Measurements from ENCODE around the gene FXR2.

The FXR2 gene

DNA sequence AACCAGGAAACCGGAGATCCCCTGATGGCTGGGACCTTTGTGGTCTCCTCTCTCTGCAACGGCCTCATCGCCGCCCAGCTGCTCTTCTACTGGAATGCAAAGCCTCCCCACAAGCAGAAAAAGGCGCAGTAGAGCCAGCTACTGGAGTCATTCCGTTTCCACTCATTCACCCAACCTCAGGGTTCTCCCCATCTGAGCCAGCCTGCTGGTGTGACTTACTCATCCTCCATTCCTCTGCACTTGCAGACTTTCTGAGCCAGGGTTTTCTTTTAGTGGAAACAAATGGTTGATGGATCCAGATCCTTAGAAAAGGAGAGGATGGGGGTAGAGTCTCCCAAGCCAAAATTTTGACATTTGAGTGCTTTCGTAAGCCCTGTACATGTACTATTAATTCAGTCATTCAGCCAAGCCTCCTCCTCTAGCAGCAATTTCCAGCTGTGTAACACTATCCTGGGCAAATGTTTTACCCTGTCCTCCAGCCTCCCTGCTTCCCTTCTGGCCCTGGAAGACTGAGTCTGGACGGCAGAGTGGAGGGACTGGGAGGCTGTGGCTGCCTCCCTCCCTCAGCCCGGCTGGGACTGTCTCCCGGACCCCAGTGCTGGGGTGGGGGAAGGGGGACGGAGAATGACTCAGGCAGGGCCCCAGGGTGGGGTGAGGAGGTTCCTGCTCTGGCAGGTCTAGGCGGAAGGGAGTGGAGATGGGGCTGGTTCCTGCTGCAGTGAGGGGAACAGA, 27.1 kb downstream of the FXR2 start:
- peak; percentile 87 for DNase-seq (ENCODE audit: low read depth)

DNA sequence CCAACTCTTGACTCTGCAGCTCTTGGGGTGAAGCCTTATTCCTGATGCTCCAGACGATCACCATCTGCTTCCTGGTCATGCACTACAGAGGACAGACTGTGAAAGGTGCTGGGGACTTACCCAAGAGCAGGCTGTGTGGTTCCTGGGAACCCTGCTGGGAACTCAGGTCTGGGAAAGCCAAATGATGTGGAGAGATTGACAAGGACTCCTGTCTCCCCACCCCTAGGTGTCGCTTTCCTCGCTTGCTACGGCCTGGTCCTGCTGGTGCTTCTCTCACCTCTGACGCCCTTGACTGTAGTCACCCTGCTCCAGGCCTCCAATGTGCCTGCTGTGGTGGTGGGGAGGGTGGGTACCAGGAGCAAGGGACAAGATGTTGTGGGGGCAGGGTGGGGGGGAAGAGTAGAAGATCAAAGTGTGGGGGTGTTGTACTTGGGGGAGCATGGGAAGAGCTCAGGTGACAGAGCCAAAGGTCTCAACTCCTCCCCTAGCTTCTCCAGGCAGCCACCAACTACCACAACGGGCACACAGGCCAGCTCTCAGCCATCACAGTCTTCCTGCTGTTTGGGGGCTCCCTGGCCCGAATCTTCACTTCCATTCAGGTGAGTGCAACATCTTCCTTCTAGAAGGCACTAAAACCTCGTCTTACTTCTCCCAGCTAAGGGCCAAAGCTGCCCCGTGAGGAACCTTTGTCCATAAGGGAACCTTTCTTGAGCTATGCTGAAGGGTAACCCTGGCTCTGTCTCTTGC, 27.9 kb downstream of the FXR2 start:
- no peak for DNase-seq (ENCODE audit: low read depth)

DNA sequence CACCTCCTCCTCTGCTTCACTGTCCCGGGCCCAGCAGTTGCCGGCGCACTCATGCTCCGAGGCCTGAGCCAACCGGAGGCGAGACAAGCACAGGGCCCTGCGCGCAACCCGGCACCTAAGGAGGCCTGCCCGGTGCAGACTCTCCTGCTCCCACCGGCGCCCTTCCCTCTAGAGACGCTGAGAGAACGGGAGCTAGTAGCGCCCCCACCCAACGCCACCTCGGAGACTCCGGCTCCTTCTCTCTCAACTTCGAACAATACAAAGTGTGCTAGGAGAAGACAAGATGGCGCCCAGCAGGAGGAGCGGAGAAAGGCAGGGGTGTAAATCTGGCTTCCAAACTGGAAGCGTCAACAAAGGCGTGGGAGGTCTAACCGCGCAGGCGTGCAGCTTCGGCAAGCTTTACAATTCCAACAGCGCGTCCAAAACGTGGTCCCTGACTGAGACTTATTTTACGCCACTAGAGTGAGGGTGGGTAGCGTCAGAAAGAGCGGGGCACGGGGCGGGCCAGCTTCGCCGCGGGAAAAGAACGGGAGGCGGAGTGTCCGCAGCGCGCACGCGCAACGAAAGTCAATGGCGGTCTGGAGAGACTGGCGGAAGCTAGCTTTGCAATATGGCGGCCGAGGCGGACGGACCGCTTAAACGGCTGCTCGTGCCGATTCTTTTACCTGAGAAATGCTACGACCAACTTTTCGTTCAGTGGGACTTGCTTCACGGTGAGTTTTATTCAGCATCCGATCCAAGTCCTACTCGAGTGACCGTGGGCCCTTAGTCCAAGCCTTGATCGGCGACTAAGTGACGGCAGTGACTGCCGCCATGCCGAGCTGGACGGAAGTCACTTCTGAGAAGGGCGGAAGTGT, 31.2 kb downstream of the FXR2 start, which contains the start of gene MPDU1:
Gene MPDU1, plus strand, starts transcription at position 600 of the 857 bp plus-strand sequence. Its CDS starts 11 bp downstream, at position 611.
- peak; percentile 91 for DNase-seq (ENCODE audit: low read depth)

DNA sequence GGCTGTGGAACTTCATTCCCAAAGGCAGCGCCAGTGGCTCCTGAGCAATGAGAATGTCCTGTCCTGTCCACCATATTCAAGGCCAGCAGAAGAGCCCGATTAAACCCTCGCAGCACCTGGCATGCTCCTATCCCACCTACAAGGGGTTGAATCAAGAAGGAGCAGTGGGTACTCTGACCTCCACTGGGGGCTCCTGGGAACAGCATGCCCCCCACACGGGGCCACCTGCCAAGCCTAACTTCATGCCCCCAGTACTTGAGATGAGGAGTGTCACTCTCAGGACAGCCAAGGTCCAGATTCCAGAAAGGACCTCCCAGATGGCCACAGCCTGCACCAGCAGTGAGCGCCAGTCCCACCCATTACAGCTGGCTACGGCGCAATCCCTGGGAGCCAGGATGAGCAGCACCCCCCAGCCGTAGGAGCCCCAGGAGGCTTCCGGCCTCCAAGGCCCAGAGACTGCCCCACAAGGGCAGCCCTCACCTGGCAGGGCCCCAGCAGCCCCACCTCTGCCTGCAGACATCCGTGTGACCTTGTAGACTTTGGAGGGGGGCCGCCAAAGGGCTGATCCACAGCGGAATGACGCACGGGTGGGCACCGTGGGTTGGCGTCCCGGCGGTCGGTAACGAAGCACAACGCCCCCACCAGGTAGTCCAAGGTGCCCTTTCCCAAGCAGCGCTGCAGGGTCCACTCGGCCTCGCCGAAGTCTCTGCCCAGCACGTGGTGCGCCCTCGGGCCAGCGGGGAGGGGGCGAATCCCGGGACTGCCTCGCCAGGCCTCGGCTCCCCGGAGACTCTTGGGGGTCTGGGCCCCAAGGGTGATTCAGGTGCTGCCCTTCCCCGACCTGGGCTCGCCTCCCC, 32.1 kb downstream of the FXR2 start:
- no peak for DNase-seq (ENCODE audit: low read depth)

DNA sequence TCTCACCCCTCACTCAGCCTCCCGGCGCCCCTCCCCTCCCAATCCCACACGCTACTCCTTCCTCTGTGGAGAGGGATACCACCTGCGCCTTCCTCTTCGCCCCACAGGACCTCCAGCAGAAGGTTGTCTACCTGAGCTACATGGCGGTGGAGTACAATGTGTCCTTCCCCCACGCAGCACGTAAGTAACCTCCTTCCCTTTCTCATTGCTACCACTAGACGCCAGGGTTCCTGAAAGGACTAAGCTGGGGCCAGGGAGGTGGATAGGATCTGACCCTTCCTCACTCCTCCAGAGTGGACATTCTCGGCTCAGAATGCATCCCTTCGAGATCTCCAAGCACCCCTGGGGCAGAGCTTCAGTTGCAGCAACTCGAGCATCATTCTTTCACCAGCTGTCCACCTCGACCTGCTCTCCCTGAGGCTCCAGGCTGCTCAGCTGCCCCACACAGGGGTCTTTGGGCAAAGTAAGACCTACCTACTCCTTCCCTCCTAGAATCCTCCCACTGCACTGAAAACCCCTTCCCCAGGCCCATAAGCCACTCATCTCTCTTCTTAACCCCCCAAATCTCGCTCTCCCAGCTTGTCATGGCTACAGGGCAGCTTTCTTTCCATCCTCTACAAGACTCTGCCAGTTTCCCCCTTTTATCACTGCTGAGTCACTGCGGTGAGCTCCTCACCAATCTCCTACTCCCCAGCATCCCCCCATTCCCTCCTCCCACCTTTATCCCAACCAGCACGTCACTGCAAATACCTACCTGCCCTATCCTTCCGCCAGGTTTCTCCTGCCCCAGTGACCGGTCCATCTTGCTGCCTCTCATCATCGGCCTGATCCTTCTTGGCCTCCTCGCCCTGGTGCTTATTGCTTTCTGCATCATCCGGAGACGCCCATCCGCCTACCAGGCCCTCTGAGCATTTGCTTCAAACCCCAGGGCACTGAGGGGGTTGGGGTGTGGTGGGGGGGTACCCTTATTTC, 33.8 kb downstream of the FXR2 start:
- DNase-seq (ENCODE audit: low read depth) = no peak

DNA sequence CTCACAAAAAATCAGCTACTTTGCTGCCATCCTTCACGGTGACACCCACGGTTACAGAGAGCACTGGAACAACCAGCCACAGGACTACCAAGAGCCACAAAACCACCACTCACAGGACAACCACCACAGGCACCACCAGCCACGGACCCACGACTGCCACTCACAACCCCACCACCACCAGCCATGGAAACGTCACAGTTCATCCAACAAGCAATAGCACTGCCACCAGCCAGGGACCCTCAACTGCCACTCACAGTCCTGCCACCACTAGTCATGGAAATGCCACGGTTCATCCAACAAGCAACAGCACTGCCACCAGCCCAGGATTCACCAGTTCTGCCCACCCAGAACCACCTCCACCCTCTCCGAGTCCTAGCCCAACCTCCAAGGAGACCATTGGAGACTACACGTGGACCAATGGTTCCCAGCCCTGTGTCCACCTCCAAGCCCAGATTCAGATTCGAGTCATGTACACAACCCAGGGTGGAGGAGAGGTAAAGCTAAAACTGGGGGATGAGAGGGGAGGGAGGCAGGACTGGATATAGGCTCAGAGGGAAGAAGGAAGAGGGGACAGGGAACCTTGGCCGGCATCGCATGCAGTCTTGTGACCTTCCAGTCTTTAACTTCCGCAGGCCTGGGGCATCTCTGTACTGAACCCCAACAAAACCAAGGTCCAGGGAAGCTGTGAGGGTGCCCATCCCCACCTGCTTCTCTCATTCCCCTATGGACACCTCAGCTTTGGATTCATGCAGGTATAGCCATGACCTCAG, 34.7 kb downstream of the FXR2 start:
- no peak for DNase-seq (ENCODE audit: low read depth)

DNA sequence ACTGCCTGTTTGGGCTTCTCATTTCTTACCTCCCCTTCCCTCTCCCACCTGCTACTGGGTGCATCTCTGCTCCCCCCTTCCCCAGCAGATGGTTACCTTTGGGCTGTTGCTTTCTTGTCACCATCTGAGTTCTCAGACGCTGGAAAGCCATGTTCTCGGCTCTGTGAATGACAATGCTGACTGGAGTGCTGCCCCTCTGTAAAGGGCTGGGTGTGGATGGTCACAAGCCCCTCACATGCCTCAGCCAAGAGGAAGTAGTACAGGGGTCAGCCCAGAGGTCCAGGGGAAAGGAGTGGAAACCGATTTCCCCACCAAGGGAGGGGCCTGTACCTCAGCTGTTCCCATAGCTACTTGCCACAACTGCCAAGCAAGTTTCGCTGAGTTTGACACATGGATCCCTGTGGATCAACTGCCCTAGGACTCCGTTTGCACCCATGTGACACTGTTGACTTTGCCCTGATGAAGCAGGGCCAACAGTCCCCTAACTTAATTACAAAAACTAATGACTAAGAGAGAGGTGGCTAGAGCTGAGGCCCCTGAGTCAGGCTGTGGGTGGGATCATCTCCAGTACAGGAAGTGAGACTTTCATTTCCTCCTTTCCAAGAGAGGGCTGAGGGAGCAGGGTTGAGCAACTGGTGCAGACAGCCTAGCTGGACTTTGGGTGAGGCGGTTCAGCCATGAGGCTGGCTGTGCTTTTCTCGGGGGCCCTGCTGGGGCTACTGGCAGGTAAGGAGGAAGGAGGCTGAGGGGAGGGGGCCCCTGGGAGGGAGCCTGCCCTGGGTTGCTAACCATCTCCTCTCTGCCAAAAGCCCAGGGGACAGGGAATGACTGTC, 35.5 kb downstream of the FXR2 start, which contains the start of gene CD68:
Gene CD68, plus strand, starts transcription at position 638 of the 833 bp plus-strand sequence. Its CDS starts 40 bp downstream, at position 678.
- DNase-seq (ENCODE audit: low read depth) = peak; percentile 85

DNA sequence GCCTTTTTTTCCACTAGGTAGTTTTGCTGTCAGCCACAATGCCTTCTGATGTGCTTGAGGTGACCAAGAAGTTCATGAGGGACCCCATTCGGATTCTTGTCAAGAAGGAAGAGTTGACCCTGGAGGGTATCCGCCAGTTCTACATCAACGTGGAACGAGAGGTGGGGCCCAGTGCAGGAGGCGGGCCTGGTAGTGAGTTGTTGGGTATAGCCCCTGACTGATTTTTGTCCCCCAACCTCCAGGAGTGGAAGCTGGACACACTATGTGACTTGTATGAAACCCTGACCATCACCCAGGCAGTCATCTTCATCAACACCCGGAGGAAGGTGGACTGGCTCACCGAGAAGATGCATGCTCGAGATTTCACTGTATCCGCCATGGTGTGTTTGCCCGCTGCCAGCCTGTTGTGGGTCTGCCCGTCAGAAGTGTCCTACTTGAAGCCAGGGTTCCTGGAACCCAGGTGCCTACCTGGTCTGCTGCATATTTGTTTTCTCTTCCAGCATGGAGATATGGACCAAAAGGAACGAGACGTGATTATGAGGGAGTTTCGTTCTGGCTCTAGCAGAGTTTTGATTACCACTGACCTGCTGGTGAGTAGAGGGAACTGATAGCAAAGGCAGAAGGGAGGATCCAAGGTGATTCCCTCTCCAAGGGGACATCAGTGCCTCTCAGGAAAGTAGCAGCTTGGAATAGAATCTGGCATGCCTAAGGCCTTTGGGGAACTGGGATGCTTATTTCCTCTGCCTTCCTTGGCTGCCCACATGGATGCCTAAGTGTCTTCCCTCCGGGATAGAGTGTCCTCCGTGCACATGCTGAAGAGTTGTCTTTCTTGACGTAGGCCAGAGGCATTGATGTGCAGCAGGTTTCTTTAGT, 37.1 kb downstream of the FXR2 start:
- DNase-seq (ENCODE audit: low read depth) = no peak

DNA sequence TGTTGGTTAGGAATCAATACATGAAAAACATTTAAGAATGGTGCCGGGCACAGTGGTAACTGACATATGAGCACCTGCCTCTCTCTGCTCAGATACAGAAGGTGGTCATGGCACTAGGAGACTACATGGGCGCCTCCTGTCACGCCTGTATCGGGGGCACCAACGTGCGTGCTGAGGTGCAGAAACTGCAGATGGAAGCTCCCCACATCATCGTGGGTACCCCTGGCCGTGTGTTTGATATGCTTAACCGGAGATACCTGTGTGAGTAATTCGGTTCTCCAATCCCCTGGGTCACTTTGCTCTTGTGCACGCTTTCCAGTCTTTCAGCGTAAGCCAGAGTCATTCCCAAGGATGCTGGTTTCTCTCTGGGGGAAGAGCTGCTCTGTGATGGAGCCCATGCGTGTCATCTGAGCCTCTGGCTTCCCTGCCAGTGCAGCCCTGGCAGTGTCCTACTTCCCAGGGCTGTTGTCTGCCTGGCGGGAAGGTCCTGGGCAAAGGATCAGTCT, 38.2 kb downstream of the FXR2 start:
- no peak for DNase-seq (ENCODE audit: low read depth)

DNA sequence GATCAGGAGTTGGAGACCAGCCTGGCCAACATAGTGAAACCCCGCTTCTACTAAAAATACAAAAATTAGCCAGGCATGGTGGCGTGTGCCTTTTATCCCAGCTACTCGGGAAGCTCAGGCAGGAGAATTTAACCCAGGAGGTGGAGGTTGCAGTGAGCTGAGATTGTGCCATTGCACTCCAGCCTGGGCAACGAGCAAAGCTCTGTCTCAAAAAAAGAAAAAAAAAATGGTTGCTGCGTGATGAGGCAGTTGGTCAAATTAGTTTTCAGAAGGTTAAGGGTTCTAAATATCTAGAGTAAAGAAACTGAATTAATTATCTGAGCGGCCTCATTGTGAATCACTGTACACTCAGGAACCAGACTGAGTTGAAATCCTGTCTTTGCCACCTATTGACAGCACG, 38.7 kb downstream of the FXR2 start:
- no peak for DNase-seq (ENCODE audit: low read depth)

DNA sequence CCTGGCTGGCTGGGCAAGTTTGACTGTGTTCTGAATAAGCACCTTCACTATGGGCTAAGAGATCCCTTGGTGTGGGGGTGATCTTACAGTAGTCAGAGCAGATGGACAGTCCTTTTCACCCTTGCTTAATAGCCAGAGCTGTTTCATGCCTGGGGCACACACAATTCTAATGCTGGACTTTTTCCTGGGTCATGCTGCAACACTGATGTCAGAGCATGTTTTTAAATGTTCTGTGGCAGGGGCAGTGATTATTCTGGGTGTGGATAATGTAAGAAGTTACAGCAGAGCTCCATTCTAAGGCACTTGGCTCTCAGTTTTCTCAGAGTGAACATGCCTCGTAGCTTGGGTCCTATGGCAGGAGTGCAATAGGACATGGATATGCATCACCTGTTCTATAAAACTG, 39.2 kb downstream of the FXR2 start:
- no peak for DNase-seq (ENCODE audit: low read depth)

DNA sequence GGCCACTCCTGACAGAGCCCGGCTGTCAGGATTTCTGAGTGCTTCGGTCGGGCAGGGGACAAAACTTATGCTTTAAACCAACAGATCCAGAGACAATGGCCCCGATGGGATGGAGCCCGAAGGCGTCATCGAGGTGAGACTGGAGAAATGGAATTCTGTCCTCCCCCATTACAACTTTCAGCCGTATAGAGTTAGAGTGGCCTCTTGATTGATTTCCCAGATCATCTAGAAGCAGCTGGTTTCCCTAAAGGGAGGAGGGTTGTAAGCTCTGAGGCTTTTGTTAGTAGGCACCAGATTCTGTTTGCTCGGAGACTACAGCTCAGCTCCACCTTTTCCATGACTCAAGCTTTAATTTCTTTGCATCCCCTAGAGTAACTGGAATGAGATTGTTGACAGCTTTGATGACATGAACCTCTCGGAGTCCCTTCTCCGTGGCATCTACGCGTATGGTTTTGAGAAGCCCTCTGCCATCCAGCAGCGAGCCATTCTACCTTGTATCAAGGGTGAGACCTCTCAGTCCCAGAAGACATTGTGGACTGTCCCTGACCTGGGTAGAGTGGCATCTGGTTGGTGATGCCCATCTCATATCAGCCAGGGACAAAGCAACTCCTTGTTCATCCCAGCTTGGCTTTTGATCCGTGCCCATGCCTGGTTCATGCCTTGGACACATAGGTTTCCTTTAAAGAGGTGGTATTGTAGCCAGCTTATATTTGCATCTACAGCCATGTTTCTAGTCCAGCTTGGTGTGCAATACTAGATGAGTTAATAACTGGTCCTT, 40.3 kb downstream of the FXR2 start:
- no peak for DNase-seq (ENCODE audit: low read depth)

DNA sequence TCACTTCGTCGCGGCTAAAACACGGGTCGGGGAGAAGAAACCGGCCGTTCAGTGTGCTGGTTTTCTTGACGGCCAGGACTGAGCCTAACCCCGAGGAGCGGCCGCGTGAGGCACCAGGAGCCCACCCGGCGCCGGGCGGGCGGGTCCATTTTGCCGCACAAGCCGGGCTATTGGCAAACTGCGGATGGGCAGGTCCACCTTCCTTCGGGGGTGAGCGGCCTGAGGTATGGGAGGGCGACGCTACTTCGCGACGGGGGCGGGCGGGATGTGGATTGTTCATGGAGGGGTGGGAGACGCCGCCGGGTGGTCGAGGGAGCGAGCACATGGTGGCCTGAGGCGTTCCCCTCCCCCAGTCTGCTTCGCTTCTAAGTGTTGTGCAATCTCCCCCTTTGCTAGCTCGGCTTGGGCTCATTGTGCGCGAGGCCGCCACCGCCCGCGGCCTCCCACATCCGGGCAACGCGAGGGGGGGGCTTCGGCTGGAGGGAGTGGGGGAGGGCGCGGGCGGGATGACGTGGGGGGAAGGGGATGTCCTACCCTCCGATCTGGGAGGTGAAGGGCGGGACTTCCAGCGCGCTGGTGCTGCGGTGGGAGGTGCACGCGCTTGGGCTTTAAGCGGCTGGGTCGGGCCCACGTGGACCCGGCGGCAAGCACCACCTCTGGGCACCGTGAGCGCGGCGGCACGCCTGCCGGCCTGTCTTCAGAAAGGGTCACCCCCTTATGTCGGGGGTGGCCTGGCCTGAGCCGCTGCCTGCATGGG, 41.2 kb downstream of the FXR2 start:
- peak; percentile 81 for DNase-seq (ENCODE audit: low read depth)

DNA sequence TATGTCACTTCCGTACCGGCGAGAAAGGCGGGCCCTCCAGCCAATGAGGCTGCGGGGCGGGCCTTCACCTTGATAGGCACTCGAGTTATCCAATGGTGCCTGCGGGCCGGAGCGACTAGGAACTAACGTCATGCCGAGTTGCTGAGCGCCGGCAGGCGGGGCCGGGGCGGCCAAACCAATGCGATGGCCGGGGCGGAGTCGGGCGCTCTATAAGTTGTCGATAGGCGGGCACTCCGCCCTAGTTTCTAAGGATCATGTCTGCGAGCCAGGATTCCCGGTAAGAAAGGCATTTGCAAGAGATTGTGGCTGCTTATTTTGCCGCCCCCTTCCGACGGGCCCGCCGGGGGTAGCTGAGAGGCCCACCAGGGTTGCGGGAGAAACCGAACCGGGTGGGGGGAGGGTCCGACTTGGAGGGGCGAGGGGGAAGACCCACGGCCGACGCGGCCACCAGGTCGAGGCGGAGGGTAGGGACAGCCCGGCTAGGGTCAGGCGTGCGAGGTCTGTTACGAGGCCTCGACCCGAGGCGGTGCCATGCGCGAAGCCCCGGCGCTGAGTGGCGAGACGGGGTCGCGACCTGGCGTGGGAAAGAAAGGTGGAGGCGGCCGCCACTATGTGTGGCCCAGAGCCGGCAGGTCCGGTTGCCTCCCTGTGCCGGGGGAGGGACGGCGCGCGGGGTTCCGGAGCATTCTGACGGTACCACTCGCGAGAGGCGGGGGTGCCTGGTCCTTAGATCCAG, 41.9 kb downstream of the FXR2 start:
- DNase-seq (ENCODE audit: low read depth) = peak; percentile 98

DNA sequence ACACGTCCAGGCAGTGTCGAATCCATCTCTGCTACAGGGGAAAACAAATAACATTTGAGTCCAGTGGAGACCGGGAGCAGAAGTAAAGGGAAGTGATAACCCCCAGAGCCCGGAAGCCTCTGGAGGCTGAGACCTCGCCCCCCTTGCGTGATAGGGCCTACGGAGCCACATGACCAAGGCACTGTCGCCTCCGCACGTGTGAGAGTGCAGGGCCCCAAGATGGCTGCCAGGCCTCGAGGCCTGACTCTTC, 42.4 kb downstream of the FXR2 start:
- DNase-seq (ENCODE audit: low read depth) = no peak

All from GM04504 (cell line).